HEK293 (cell line): ENCODE data around the gene MUC5AC.
"Not testable (repeated sequence)": the region's sequence is repeated elsewhere in the genome, so short reads cannot be mapped to it uniquely, and the experiment has no call there.

Source experiments
- CTCF ChIA-PET: fragments of 350-600 bp; formaldehyde crosslinking; extraction: SDS; loops from one replicate; lab custom pipeline; 2021; ENCODE audit warnings: antibody characterized with exemption; lab: Yijun Ruan, JAX
- POLR2A ChIA-PET: fragments of 300-600 bp; formaldehyde crosslinking; extraction: SDS; loops from one replicate; lab custom pipeline; 2020; ENCODE audit warnings: antibody characterized with exemption, inconsistent platforms; lab: Yijun Ruan, JAX
- H3K27ac ChIP-seq: fragments of 200-500 bp; sonication (Bioruptor generic); 2 replicates; pipeline ENCODE4 v1.5.1; 2014; ENCODE audit warnings: low read depth, low read length, control low read depth, inconsistent platforms; ENCODE audit errors: extremely low read depth
- H3K36me3 ChIP-seq, 2 experiments: fragments of 200-500 bp in 1 of 2; sonication (Bioruptor generic) in 1 of 2; 1 replicate in 1 of 2; 2 replicates in 1 of 2; pipeline ENCODE4 v1.5.1; 2014 to 2017; ENCODE audit warnings: inconsistent platforms in 2 of 2, low read length in 2 of 2; ENCODE audit not compliant: control insufficient read depth in 2 of 2, insufficient read depth in 1 of 2
- H3K4me1 ChIP-seq: fragments of 200-500 bp; sonication (Bioruptor generic); 2 replicates; pipeline ENCODE4 v1.5.1; 2014; ENCODE audit warnings: mild to moderate bottlenecking, low read length, inconsistent platforms; ENCODE audit not compliant: control insufficient read depth, insufficient read depth
- H3K4me3 ChIP-seq: 2 replicates; pipeline ENCODE4 v1.5.1; 2011; ENCODE audit warnings: low read depth, mild to moderate bottlenecking, control low read depth, low read length, moderate library complexity
- H3K9me3 ChIP-seq: fragments of 200-500 bp; sonication (Bioruptor generic); 2 replicates; pipeline ENCODE4 v1.5.1; 2014; ENCODE audit warnings: low read depth, low read length, inconsistent platforms; ENCODE audit not compliant: control insufficient read depth, insufficient read depth
- BCL11A ChIP-seq: fragments of 450-650 bp; formaldehyde crosslinking; IDR thresholded peaks from 2 replicates; pipeline ENCODE4 v1.5.1; 2016; ENCODE audit warnings: low read depth, missing biosample characterization, missing genetic modification characterization
- ELK4 ChIP-seq: IDR thresholded peaks from 2 replicates; pipeline ENCODE4 v1.6.1; 2011; ENCODE audit warnings: mild to moderate bottlenecking, low read depth, low read length, borderline replicate concordance
- FEZF1 ChIP-seq: fragments of 450-650 bp; formaldehyde crosslinking; IDR thresholded peaks from 2 replicates; pipeline ENCODE4 v1.5.1; 2016; ENCODE audit warnings: missing biosample characterization, missing genetic modification characterization
- INSM2 ChIP-seq: fragments of 450-650 bp; formaldehyde crosslinking; IDR thresholded peaks from 2 replicates; pipeline ENCODE4 v1.5.1; 2016; ENCODE audit warnings: missing biosample characterization, missing genetic modification characterization
- PRDM4 ChIP-seq: fragments of 450-650 bp; formaldehyde crosslinking; IDR thresholded peaks from 2 replicates; pipeline ENCODE4 v1.5.1; 2017; ENCODE audit warnings: missing biosample characterization, missing genetic modification characterization
- ZBTB20 ChIP-seq: fragments of 450-650 bp; formaldehyde crosslinking; IDR thresholded peaks from 2 replicates; pipeline ENCODE4 v1.5.1; 2016; ENCODE audit warnings: missing biosample characterization, missing genetic modification characterization
- ZIC2 ChIP-seq: fragments of 450-650 bp; formaldehyde crosslinking; IDR thresholded peaks from 2 replicates; pipeline ENCODE4 v1.5.1; 2016; ENCODE audit warnings: missing biosample characterization, missing genetic modification characterization
- ZNF114 ChIP-seq: fragments of 450-650 bp; formaldehyde crosslinking; IDR thresholded peaks from 2 replicates; pipeline ENCODE4 v1.5.0; 2017; ENCODE audit warnings: missing biosample characterization, missing genetic modification characterization
- ZNF121 ChIP-seq: fragments of 450-650 bp; formaldehyde crosslinking; IDR thresholded peaks from 2 replicates; pipeline ENCODE4 v1.5.1; 2016; ENCODE audit warnings: missing biosample characterization, missing genetic modification characterization
- ZNF146 ChIP-seq: fragments of 450-650 bp; formaldehyde crosslinking; IDR thresholded peaks from 2 replicates; pipeline ENCODE4 v1.5.1; 2016; ENCODE audit warnings: missing biosample characterization, missing genetic modification characterization
- ZNF211 ChIP-seq: fragments of 450-650 bp; formaldehyde crosslinking; IDR thresholded peaks from 2 replicates; pipeline ENCODE4 v1.5.1; 2016; ENCODE audit warnings: low read depth, missing biosample characterization, missing genetic modification characterization
- ZNF23 ChIP-seq: fragments of 450-650 bp; formaldehyde crosslinking; IDR thresholded peaks from 2 replicates; pipeline ENCODE4 v1.5.1; 2016; ENCODE audit warnings: missing biosample characterization, missing genetic modification characterization, borderline replicate concordance
- ZNF280C ChIP-seq: fragments of 450-650 bp; formaldehyde crosslinking; IDR thresholded peaks from 2 replicates; pipeline ENCODE4 v1.5.1; 2016; ENCODE audit warnings: missing biosample characterization, missing genetic modification characterization
- ZNF302 ChIP-seq: fragments of 450-650 bp; formaldehyde crosslinking; IDR thresholded peaks from 2 replicates; pipeline ENCODE4 v1.5.1; 2016; ENCODE audit warnings: missing biosample characterization, missing genetic modification characterization, low read depth
- ZNF335 ChIP-seq: fragments of 450-650 bp; formaldehyde crosslinking; conservative IDR thresholded peaks from 2 replicates; pipeline ENCODE4 v1.5.1; 2016; ENCODE audit warnings: missing biosample characterization, missing genetic modification characterization
- ZNF394 ChIP-seq: fragments of 450-650 bp; formaldehyde crosslinking; IDR thresholded peaks from 2 replicates; pipeline ENCODE4 v1.5.1; 2016; ENCODE audit warnings: missing biosample characterization, missing genetic modification characterization, mild to moderate bottlenecking, moderate library complexity, borderline replicate concordance
- ZNF548 ChIP-seq: fragments of 450-650 bp; formaldehyde crosslinking; IDR thresholded peaks from 2 replicates; pipeline ENCODE4 v1.5.1; 2016; ENCODE audit warnings: missing biosample characterization, missing genetic modification characterization
- ZNF660 ChIP-seq: fragments of 450-650 bp; IDR thresholded peaks from 2 replicates; pipeline ENCODE4 v1.5.1; 2018; ENCODE audit warnings: missing biosample characterization, mild to moderate bottlenecking, missing genetic modification characterization
- ZNF830 ChIP-seq: fragments of 450-650 bp; IDR thresholded peaks from 2 replicates; pipeline ENCODE4 v1.5.0; 2018; ENCODE audit warnings: missing biosample characterization, missing genetic modification characterization, low read depth, mild to moderate bottlenecking, moderate library complexity
- ZNF843 ChIP-seq: fragments of 450-650 bp; formaldehyde crosslinking; IDR thresholded peaks from 2 replicates; pipeline ENCODE4 v1.5.1; 2016; ENCODE audit warnings: missing biosample characterization, missing genetic modification characterization

MUC5AC gene

GRCh38 chr11:1157341-1157644 lies 460 bp upstream of the MUC5AC start (continued):
- TF ChIP-seq ZNF335 (tag by site-specific recombination) (no peak), ZNF302 (tag by site-specific recombination) (no peak), BCL11A (tag by site-specific recombination) (no peak), ZNF548 (no peak), ZNF121 (tag by site-specific recombination) (no peak), ZNF843 (tag by site-specific recombination) (no peak), ZNF211 (no peak), FEZF1 (tag by site-specific recombination) (no peak), ZNF114 (tag by site-specific recombination) (no peak)
- TF ChIP-seq, all 188 proteins: peak for 0

- TF ChIP-seq ELK4: no peak
- no peak for TF ChIP-seq ZNF394
- no peak for TF ChIP-seq ZIC2 (tag by site-specific recombination)
- no peak for TF ChIP-seq ZBTB20 (tag by site-specific recombination)
- Histone ChIP-seq H3K36me3 (no peaks in the 10 kb centered on the region), H3K9me3 (no peaks in the 10 kb centered on the region), H3K27ac (no peak overlapping the region), H3K4me1 (no peaks in the 10 kb centered on the region), H3K4me3 (no peak overlapping the region)
- ChIA-PET POLR2A (no interaction called here), CTCF (no interaction called here)
Observed at GRCh38 chr11:1158681-1159487, 1.1 kb downstream of the MUC5AC start.

GRCh38 chr11:1159488-1160220 lies 1.9 kb downstream of the MUC5AC start:
- H3K27ac ChIP-seq, CTCF ChIA-PET, H3K4me3 ChIP-seq, POLR2A ChIA-PET, H3K4me1 ChIP-seq, H3K9me3 ChIP-seq, H3K36me3 ChIP-seq: not testable (repeated sequence)

- Histone ChIP-seq H3K36me3 (no peaks in the 10 kb centered on the region), H3K4me1 (no peaks in the 10 kb centered on the region), H3K27ac (no peak overlapping the region), H3K9me3 (no peaks in the 10 kb centered on the region), H3K4me3 (no peak overlapping the region)
- ChIA-PET CTCF (no interaction called here), POLR2A (no interaction called here)
- TF ChIP-seq PRDM4 (tag by site-specific recombination) (no peak), ZNF146 (tag by site-specific recombination) (no peak), ZNF660 (no peak), ZNF830 (tag by site-specific recombination) (no peak), ZNF114 (tag by site-specific recombination) (no peak), ZNF280C (tag by site-specific recombination) (no peak), ZNF23 (tag by site-specific recombination) (no peak), INSM2 (tag by site-specific recombination) (no peak)
Observed at GRCh38 chr11:1160231-1161101, 2.7 kb downstream of the MUC5AC start.
